DMS53 treated with DMSO at 0.1 percent for 48 hours (cell line): ENCODE results near the gene SLC4A3.

Source experiments
- DNase-seq: peaks from one replicate; lab custom pipeline; 2025; ENCODE audit not compliant: unreplicated experiment; lab: John Stamatoyannopoulos, UW

The SLC4A3 gene

DNA sequence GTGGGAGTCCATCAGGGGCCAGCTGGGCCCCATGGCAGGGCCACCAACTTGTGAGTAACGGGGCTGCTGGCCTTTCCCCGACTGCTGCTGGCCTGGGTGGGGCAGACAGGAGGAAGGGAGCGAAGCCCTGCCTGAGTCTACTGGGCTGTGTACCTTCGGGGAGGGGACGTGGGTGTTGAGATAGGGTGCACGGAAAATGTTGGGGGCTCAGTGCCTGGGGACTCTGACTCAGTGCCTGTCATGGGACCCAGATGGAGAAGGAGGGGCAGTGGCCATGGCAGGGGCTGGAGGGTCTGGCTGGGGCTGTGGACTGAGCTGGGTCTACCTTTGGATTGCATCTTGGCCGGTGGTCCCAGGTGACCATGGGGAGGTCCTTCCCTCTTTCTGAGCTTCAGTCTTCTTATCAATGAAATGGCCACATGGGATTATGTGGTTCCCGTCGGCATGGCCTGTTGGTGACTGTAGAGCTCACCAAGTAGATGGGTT is 4.0 kb downstream of the SLC4A3 start:
- no peak for DNase-seq

- DNase-seq: no peak
Measured at GRCh38 chr2:219631904-219632759, 4.7 kb downstream of the SLC4A3 start.

- DNase-seq: no peak
Measured at GRCh38 chr2:219632760-219633105, 5.3 kb downstream of the SLC4A3 start.

GRCh38 chr2:219633276-219634065 is 6.0 kb downstream of the SLC4A3 start:
- DNase-seq: no peak

DNA sequence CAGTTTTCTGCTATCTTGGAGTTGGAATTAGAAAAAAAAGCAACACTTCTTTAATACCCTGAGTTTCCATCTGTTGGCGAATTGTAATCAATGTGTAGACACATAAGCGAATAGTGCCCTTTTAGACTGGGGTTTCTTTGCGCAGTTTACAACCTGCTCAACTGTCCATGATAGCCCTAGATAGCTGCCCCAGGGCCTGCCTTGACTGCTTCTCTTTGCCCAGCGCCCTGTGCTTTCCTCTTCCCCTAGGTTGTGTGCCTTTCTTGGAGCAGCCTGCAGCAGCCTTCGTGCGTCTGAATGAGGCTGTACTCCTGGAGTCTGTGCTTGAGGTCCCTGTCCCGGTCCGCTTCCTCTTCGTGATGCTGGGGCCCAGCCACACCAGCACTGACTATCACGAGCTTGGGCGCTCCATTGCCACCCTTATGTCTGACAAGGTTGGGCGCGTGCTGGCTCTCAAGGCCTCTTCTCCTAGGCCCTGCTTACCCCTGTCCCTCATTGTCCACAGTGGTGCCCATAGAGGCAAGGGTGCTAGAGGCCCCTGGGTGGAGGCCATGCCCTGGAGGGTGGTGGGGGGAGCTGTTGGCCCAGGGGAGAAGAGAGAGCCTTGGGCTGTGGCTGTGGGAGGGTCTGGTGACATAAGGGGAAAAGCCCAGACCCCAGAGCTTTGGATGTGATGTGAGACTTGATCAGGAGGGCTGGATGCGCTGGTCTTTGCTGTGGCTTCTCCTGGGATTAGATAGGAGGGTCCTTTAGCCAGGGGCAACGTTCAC is 6.9 kb downstream of the SLC4A3 start:
- no peak for DNase-seq

GRCh38 chr2:219634951-219635751 is 7.7 kb downstream of the SLC4A3 start:
- DNase-seq: no peak

DNA sequence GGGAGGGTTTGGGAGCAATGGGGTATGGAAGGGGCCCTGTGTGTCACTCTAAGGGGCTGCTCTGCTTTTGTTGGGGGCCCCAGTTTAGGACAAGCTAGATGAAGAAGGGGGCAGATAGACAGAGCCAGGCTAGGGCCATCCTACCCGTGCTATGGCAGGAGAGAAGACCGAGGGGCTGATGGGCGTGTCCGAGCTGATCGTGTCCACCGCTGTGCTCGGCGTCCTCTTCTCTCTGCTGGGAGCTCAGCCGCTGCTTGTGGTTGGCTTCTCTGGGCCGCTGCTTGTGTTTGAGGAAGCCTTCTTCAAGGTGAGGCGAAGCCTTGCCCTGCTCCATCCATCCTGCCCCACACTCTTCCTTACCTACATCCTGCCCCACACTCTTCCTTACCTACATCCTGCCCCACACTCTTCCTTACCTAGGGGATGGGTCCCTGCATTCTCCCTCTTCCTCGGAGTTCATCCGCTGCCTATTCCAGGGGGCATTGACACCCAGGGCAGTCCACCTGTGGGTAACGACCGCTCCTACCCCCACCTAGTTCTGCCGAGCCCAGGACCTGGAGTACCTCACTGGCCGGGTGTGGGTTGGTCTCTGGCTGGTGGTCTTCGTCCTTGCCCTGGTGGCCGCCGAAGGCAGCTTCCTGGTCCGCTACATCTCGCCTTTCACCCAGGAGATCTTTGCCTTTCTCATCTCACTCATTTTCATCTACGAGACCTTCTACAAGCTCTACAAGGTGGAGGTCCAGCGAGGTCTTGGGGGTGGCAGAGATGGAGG is 8.9 kb downstream of the SLC4A3 start:
- no peak for DNase-seq

GRCh38 chr2:219636941-219637841 is 9.8 kb downstream of the SLC4A3 start:
- DNase-seq: no peak

DNA sequence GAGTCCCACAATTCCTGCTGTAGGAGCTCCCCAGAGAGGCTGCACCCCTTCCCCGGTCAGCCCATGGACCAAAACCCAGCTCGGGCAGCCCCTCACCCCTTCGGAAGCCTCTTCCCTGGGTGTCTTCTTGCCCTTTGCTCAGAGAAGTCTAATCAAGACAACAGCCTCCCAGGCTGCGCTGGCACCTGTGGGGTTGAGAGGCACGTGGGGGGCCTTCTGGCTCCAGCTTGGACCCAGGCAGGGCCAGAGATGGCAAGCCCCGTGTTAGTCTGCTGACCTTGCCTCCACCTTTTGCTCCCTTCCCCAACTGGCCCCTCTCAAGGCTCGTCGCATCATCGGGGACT is 10.4 kb downstream of the SLC4A3 start:
- DNase-seq: no peak

GRCh38 chr2:219638217-219638947 is 11.0 kb downstream of the SLC4A3 start:
- DNase-seq: no peak

DNA sequence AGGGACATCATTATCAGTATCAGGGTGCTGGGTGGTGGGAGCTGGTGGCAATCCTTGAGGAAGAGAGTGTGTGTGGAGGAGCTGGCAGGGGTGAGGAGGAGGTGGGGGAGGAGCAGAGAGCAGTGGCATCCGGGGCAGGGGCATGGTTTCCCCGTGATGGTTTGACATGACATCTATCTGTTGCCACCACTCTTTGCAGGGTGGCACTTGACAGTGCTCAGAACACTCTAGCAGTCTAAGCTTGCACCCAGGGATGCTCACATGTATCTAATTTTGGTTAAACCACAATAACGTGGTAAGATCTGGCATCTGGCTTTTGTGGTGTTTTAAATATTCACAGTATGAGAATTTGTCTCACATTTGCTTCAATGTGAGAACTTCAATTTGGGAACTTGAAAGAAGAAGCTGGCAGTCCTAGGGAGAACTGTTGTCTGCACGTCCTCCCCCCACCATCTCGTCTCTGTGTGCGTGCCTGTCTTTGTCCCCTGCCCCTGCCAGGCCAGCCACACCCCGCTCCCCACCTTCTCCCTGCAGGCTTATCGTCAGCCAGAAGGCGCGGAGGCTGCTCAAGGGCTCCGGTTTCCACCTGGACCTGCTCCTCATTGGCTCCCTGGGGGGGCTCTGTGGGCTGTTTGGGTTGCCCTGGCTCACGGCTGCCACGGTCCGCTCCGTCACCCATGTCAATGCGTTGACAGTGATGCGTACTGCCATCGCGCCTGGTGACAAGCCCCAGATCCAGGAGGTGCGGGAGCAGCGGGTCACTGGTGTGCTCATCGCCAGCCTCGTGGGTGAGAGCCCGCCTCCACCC is 11.7 kb downstream of the SLC4A3 start:
- DNase-seq: no peak

DNA sequence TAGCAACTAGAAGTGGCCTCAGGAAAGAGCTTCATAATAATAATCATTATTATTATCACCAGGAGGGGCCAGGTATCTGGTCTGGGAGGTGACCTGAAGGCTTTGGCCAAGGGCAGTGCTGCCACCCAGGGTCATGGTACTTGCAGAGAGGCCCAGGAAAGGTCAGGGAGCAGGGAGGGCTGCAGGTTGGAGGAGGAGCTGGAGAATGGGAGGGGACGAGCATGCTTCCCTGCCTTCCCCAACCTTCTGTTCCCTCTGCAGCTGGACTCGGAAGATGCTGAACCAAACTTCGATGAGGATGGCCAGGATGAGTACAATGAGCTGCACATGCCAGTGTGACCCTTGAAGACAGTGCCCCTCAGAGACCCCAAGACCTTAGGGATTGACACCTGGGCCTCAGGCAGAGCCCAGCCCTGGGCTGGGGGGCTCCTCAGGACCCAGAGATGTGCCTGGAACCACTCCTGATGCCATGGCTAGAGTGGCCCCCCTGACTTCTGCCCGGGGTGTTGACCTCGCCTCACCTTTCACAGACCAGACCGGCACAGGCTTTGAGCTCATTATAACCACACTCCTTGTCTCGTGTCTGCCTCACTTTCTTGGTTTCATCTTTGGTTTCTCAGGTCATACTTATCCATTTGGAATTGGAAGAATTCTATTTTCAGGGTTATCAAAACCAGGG is 14.1 kb downstream of the SLC4A3 start:
- DNase-seq: no peak

DNA sequence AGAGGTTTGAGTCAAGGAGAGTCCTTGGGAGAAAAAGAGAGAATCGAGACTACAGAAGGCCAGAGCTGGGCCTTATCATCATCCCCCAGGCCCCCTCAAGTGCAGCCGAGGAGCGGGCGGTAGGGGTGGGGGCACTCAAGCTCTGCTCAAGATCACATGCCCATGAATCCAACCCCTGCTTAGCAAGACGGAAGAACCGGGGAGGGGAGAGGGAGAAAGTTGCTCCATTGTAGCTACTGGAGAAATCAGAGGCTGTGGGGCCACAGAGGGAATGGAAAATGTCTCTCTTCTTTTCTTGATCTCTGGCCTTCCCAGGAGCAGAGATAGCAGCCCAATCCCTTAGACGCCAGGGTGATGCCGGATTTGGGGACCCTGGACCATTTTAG is 14.6 kb downstream of the SLC4A3 start:
- no peak for DNase-seq

DNA sequence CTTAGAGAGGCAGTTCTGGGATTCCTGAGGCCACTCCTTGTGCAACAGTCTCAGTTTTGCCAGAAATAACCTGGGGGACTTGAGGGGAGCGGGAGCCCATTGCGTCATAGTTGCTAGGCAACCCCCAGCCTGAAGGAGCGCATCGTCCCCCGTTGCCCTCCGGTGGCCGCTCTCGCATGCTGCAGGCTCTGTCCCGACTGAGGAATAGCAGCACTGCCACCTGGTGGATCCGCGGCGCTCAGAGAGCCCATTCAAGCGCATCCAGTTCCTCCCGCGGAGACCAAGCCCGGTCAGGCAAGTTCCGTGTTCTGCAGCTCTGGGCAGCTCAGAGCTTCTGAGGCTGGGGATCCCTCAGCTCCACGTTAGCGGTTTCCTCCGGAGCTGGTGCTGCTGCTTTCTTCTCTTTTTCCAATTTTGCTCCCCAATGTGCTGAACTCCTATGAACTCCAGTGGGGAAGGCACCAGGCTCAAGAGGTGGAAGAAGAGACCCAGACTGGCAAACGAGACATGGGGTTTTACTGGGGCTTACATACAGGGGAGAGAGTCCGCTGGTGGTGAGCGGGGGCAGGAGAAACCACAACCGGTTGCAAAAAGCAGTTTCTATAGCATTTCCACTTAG is 15.1 kb downstream of the SLC4A3 start:
- DNase-seq: peak; percentile 74

- DNase-seq: no peak
Measured at GRCh38 chr2:219643084-219643473, 15.6 kb downstream of the SLC4A3 start.

- DNase-seq: no peak
Measured at GRCh38 chr2:219643788-219644398, 16.5 kb downstream of the SLC4A3 start.
